ENCODE data around the gene PCED1B.

DNA sequence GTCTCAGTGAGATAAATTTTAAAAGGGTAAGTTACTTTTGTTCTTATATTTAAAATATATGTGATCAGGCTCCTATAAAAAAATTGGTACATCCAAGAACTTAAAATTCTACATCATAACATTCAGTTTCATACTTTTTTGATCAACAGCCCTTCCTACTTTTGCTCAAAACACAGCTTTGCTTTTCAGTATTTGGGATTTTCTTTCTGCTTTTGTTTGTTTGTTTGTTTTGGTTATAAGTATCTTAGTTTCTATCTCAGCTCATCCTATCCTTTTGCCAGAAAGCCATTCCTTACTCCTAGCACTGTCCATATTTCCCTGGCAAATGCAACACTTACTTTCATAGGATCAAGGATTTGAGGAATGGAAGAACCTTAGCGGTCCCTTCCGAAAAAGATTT, 4.7 kb upstream of the PCED1B start:
- TF ChIP-seq SP1 (CRISPR knock-in tag; conservative IDR thresholded peaks at IDR 0.05) (no peak), NR2C2 (CRISPR knock-in tag; IDR thresholded peaks at IDR 0.05) (no peak), CBFB (CRISPR knock-in tag; IDR thresholded peaks at IDR 0.05; ENCODE audit: low read depth) (no peak), ZNF416 (CRISPR knock-in tag; IDR thresholded peaks at IDR 0.05) (no peak)
- TF ChIP-seq, protein P1, sequence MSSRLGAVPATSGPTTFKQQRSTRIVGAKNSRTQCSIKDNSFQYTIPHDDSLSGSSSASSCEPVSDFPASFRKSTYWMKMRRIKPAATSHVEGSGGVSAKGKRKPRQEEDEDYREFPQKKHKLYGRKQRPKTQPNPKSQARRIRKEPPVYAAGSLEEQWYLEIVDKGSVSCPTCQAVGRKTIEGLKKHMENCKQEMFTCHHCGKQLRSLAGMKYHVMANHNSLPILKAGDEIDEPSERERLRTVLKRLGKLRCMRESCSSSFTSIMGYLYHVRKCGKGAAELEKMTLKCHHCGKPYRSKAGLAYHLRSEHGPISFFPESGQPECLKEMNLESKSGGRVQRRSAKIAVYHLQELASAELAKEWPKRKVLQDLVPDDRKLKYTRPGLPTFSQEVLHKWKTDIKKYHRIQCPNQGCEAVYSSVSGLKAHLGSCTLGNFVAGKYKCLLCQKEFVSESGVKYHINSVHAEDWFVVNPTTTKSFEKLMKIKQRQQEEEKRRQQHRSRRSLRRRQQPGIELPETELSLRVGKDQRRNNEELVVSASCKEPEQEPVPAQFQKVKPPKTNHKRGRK (CRISPR knock-in tag; IDR thresholded peaks at IDR 0.05; ENCODE audit: borderline replicate concordance) = no peak
- TF ChIP-seq, protein P2, sequence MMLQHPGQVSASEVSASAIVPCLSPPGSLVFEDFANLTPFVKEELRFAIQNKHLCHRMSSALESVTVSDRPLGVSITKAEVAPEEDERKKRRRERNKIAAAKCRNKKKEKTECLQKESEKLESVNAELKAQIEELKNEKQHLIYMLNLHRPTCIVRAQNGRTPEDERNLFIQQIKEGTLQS (CRISPR knock-in tag; conservative IDR thresholded peaks at IDR 0.05) = no peak
- TF ChIP-seq, protein P3, sequence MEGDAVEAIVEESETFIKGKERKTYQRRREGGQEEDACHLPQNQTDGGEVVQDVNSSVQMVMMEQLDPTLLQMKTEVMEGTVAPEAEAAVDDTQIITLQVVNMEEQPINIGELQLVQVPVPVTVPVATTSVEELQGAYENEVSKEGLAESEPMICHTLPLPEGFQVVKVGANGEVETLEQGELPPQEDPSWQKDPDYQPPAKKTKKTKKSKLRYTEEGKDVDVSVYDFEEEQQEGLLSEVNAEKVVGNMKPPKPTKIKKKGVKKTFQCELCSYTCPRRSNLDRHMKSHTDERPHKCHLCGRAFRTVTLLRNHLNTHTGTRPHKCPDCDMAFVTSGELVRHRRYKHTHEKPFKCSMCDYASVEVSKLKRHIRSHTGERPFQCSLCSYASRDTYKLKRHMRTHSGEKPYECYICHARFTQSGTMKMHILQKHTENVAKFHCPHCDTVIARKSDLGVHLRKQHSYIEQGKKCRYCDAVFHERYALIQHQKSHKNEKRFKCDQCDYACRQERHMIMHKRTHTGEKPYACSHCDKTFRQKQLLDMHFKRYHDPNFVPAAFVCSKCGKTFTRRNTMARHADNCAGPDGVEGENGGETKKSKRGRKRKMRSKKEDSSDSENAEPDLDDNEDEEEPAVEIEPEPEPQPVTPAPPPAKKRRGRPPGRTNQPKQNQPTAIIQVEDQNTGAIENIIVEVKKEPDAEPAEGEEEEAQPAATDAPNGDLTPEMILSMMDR (IDR thresholded peaks at IDR 0.05) = no peak
- TF ChIP-seq, protein P4, sequence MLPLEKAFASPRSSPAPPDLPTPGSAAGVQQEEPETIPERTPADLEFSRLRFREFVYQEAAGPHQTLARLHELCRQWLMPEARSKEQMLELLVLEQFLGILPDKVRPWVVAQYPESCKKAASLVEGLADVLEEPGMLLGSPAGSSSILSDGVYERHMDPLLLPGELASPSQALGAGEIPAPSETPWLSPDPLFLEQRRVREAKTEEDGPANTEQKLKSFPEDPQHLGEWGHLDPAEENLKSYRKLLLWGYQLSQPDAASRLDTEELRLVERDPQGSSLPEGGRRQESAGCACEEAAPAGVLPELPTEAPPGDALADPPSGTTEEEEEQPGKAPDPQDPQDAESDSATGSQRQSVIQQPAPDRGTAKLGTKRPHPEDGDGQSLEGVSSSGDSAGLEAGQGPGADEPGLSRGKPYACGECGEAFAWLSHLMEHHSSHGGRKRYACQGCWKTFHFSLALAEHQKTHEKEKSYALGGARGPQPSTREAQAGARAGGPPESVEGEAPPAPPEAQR (CRISPR knock-in tag; IDR thresholded peaks at IDR 0.05) = no peak
- TF ChIP-seq, protein P5, sequence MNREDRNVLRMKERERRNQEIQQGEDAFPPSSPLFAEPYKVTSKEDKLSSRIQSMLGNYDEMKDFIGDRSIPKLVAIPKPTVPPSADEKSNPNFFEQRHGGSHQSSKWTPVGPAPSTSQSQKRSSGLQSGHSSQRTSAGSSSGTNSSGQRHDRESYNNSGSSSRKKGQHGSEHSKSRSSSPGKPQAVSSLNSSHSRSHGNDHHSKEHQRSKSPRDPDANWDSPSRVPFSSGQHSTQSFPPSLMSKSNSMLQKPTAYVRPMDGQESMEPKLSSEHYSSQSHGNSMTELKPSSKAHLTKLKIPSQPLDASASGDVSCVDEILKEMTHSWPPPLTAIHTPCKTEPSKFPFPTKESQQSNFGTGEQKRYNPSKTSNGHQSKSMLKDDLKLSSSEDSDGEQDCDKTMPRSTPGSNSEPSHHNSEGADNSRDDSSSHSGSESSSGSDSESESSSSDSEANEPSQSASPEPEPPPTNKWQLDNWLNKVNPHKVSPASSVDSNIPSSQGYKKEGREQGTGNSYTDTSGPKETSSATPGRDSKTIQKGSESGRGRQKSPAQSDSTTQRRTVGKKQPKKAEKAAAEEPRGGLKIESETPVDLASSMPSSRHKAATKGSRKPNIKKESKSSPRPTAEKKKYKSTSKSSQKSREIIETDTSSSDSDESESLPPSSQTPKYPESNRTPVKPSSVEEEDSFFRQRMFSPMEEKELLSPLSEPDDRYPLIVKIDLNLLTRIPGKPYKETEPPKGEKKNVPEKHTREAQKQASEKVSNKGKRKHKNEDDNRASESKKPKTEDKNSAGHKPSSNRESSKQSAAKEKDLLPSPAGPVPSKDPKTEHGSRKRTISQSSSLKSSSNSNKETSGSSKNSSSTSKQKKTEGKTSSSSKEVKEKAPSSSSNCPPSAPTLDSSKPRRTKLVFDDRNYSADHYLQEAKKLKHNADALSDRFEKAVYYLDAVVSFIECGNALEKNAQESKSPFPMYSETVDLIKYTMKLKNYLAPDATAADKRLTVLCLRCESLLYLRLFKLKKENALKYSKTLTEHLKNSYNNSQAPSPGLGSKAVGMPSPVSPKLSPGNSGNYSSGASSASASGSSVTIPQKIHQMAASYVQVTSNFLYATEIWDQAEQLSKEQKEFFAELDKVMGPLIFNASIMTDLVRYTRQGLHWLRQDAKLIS (CRISPR knock-in tag; IDR thresholded peaks at IDR 0.05; ENCODE audit: borderline replicate concordance) = no peak

All from WTC11 (cell line).